ENCODE data around the gene MID1.

DNA sequence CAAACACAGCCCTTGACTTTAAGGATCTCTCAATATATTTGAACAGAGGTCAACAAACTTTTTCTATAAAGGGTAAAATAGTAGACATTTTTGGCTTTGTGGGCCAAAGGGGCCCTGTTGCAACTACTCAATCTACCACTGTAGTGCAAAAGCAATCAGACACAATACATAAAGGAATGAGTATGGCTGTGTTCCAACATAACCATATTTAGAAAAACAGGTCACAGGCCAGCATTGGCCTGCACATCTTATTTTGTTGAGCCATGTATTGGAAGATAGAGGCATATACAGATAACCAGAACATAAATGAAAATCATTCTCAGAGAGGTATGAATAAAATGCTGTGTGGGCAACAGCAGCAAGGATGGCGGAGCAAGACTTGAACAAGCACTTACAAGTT lies 49.8 kb downstream of the MID1 start:
- TF ChIP-seq CTCF (IDR thresholded peaks at IDR 0.05) (no peak), POLR2AphosphoS5 (IDR thresholded peaks at IDR 0.05) (no peak), POLR2A (IDR thresholded peaks at IDR 0.05) (no peak)

All from suprapubic skin (tissue), 4 donors.